Astrocyte (in vitro differentiated cells and primary cell): ENCODE data around the gene RAP1A. TPM values are rescaled to one million over a fixed set of nuclear protein-coding genes. Genes with fewer than 3 reads are reported as not detected.
"Not testable (repeated sequence)": the region's sequence is repeated elsewhere in the genome, so short reads cannot be mapped to it uniquely, and the experiment has no call there.

Experiments used
- DNase-seq: peaks from one replicate; pipeline ENCODE4 v3.0.0-alpha.2; 2010; ENCODE audit warnings: low read depth
- FAIRE-seq: peaks from 2 replicates; lab custom pipeline; 2011; peaks lifted over from hg19 to GRCh38; lab: Jason Lieb, UNC
- H2AFZ ChIP-seq: 2 replicates; pipeline ENCODE4 v1.6.0; 2012; ENCODE audit warnings: low read depth, low read length, inconsistent platforms
- H3K27ac ChIP-seq: 2 replicates; pipeline ENCODE4 v1.5.1; 2011; ENCODE audit warnings: low read depth, low read length, inconsistent platforms
- H3K27me3 ChIP-seq: 2 replicates; pipeline ENCODE4 v1.6.0; 2011; ENCODE audit warnings: low read length, inconsistent platforms; ENCODE audit not compliant: insufficient read depth
- H3K36me3 ChIP-seq: 2 replicates; pipeline ENCODE4 v1.5.1; 2011; ENCODE audit warnings: low read length, inconsistent platforms; ENCODE audit not compliant: insufficient read depth
- H3K4me1 ChIP-seq: 2 replicates; pipeline ENCODE4 v1.5.1; 2011; ENCODE audit warnings: low read length, inconsistent platforms; ENCODE audit not compliant: insufficient read depth
- H3K4me2 ChIP-seq: 2 replicates; pipeline ENCODE4 v1.6.0; 2012; ENCODE audit warnings: low read length, inconsistent platforms
- H3K4me3 ChIP-seq: 2 replicates; pipeline ENCODE4 v1.5.1; 2011; ENCODE audit warnings: low read depth, mild to moderate bottlenecking, low read length, inconsistent platforms; ENCODE audit not compliant: insufficient read depth
- H3K79me2 ChIP-seq: 2 replicates; pipeline ENCODE4 v1.6.0; 2012; ENCODE audit warnings: mild to moderate bottlenecking, low read length, inconsistent platforms; ENCODE audit not compliant: insufficient read depth
- H3K9ac ChIP-seq: 2 replicates; pipeline ENCODE4 v1.6.0; 2012; ENCODE audit warnings: mild to moderate bottlenecking, low read length, inconsistent platforms
- H3K9me3 ChIP-seq: 2 replicates; pipeline ENCODE4 v1.5.1; 2012; ENCODE audit warnings: low read depth, mild to moderate bottlenecking, low read length, inconsistent platforms; ENCODE audit not compliant: insufficient read depth
- H4K20me1 ChIP-seq: 2 replicates; pipeline ENCODE4 v1.6.0; 2012; ENCODE audit warnings: low read length, inconsistent platforms; ENCODE audit not compliant: insufficient read depth
- H3K27ac Mint-ChIP-seq: one replicate; pipeline ENCODE4 v1.8.0; 2021; ENCODE audit warnings: mild to moderate bottlenecking, mixed read lengths; ENCODE audit not compliant: unreplicated experiment
- H3K27me3 Mint-ChIP-seq: one replicate; pipeline ENCODE4 v1.8.0; 2021; ENCODE audit warnings: low read depth, mixed read lengths; ENCODE audit not compliant: unreplicated experiment
- H3K36me3 Mint-ChIP-seq: one replicate; pipeline ENCODE4 v1.8.0; 2021; ENCODE audit warnings: low read depth, mixed read lengths; ENCODE audit not compliant: unreplicated experiment
- H3K4me1 Mint-ChIP-seq: one replicate; pipeline ENCODE4 v1.8.0; 2021; ENCODE audit warnings: low read depth, mixed read lengths; ENCODE audit not compliant: unreplicated experiment
- H3K4me3 Mint-ChIP-seq: one replicate; pipeline ENCODE4 v1.8.0; 2021; ENCODE audit warnings: mild to moderate bottlenecking, moderate library complexity, mixed read lengths; ENCODE audit not compliant: unreplicated experiment
- H3K9me3 Mint-ChIP-seq: one replicate; pipeline ENCODE4 v1.8.0; 2021; ENCODE audit warnings: mild to moderate bottlenecking, mixed read lengths; ENCODE audit not compliant: unreplicated experiment
- CTCF ChIP-seq: IDR thresholded peaks from 2 replicates; pipeline ENCODE4 v1.5.1; 2011; ENCODE audit warnings: low read depth, mild to moderate bottlenecking, inconsistent platforms, low read length, moderate library complexity; ENCODE audit not compliant: insufficient read depth
- EZH2 ChIP-seq: IDR thresholded peaks from 2 replicates; pipeline ENCODE4 v1.6.1; 2012; ENCODE audit warnings: mild to moderate bottlenecking, low read length, inconsistent platforms; ENCODE audit not compliant: insufficient read depth
- total RNA-seq: library from RNA; stranded (reverse); gene quantifications from 2 replicates; pipeline ENCODE4 v1.2.1, GENCODE V29; 2021

The RAP1A gene
- total RNA-seq, 1 donor from 2014 or later: 66.6 TPM

- not testable (repeated sequence) for H3K79me2 ChIP-seq, H3K27ac ChIP-seq, FAIRE-seq, H2AFZ ChIP-seq, H4K20me1 ChIP-seq, H3K27ac Mint-ChIP-seq, H3K27me3 ChIP-seq, H3K4me3 ChIP-seq, H3K4me2 ChIP-seq, DNase-seq, H3K36me3 ChIP-seq, H3K9me3 ChIP-seq, H3K27me3 Mint-ChIP-seq, H3K9me3 Mint-ChIP-seq, H3K4me3 Mint-ChIP-seq, H3K9ac ChIP-seq, H3K36me3 Mint-ChIP-seq
- H3K4me1 Mint-ChIP-seq: peaks cover 15% of the 10 kb centered on the region
- H3K4me1 ChIP-seq: peaks cover 14% of the 10 kb centered on the region
These were observed 11.1 kb upstream of the RAP1A start for GRCh38 chr1:111608528-111608927.

GRCh38 chr1:111611986-111612385 is 7.6 kb upstream of the RAP1A start:
- no peaks in the 10 kb centered on the region for H3K9me3 Mint-ChIP-seq
- H3K36me3 Mint-ChIP-seq: no peaks in the 10 kb centered on the region
- no peaks in the 10 kb centered on the region for H3K27me3 Mint-ChIP-seq
- H3K27ac Mint-ChIP-seq: no peak overlapping the region
- H4K20me1 ChIP-seq: no peaks in the 10 kb centered on the region
- TF ChIP-seq CTCF (no peak), EZH2 (no peak)
- H3K4me1 Mint-ChIP-seq: peaks cover 2% of the 10 kb centered on the region
- FAIRE-seq: no peak
- H3K9ac ChIP-seq: no peak overlapping the region
- no peak overlapping the region for H3K4me2 ChIP-seq
- H3K4me1 ChIP-seq: no peaks in the 10 kb centered on the region
- no peak overlapping the region for H3K4me3 Mint-ChIP-seq
- H3K9me3 ChIP-seq: no peaks in the 10 kb centered on the region
- no peak overlapping the region for H3K27ac ChIP-seq
- H2AFZ ChIP-seq: no peak overlapping the region
- no peak overlapping the region for H3K4me3 ChIP-seq
- H3K27me3 ChIP-seq: no peaks in the 10 kb centered on the region
- DNase-seq: no peak
- H3K36me3 ChIP-seq: no peaks in the 10 kb centered on the region
- H3K79me2 ChIP-seq: no peaks in the 10 kb centered on the region

GRCh38 chr1:111615870-111616715 is 3.5 kb upstream of the RAP1A start:
- TF ChIP-seq CTCF: no peak
- no peak for TF ChIP-seq EZH2
- Mint-ChIP-seq H3K4me3 (no peak overlapping the region), H3K4me1 (peaks cover 2% of the 10 kb centered on the region), H3K27ac (no peak overlapping the region), H3K27me3 (no peaks in the 10 kb centered on the region), H3K9me3 (no peaks in the 10 kb centered on the region), H3K36me3 (no peaks in the 10 kb centered on the region)
- no peak overlapping the region for H3K4me3 ChIP-seq
- H4K20me1 ChIP-seq: peaks cover 8% of the 10 kb centered on the region
- H3K4me1 ChIP-seq: peaks cover 7% of the 10 kb centered on the region
- no peak overlapping the region for H3K9ac ChIP-seq
- H3K27ac ChIP-seq: no peak overlapping the region
- H3K4me2 ChIP-seq: no peak overlapping the region
- no peaks in the 10 kb centered on the region for H3K9me3 ChIP-seq
- FAIRE-seq (no peak), DNase-seq (no peak)
- H3K27me3 ChIP-seq: no peaks in the 10 kb centered on the region
- peaks cover 12% of the 10 kb centered on the region for H3K79me2 ChIP-seq
- H3K36me3 ChIP-seq: no peaks in the 10 kb centered on the region
- H2AFZ ChIP-seq: no peak overlapping the region
